Stimulated activated memory B cell treated with anti-CD40 and anti-IgM and Interleukin-4, amounts not matched to agents 10 μg/mL and 1 μg/mL and 100 μg/mL, for 72 hours (primary cell): Measurements from ENCODE around the gene SUN2.

Source experiments
- ATAC-seq: fragments of 150-1000 bp; cut with Tn5 transposase; 2 replicates; pipeline ENCODE4 v1.10.0; 2021
- H3K27ac Mint-ChIP-seq: one replicate; pipeline ENCODE4 v1.8.0; 2022; ENCODE audit warnings: mild to moderate bottlenecking, mixed read lengths
- H3K27me3 Mint-ChIP-seq: one replicate; pipeline ENCODE4 v1.8.0; 2022; ENCODE audit warnings: mixed read lengths
- H3K36me3 Mint-ChIP-seq: one replicate; pipeline ENCODE4 v1.8.0; 2022; ENCODE audit warnings: mixed read lengths
- H3K4me1 Mint-ChIP-seq: one replicate; pipeline ENCODE4 v1.8.0; 2022; ENCODE audit warnings: mixed read lengths
- H3K4me3 Mint-ChIP-seq: one replicate; pipeline ENCODE4 v1.8.0; 2022; ENCODE audit warnings: mild to moderate bottlenecking, moderate library complexity, mixed read lengths
- H3K9me3 Mint-ChIP-seq: one replicate; pipeline ENCODE4 v1.8.0; 2022; ENCODE audit warnings: mixed read lengths

SUN2 gene

GRCh38 chr22:38786631-38787030 is 30.8 kb upstream of the SUN2 start:
- Mint-ChIP-seq H3K36me3 (peaks cover 13% of the 10 kb centered on the region), H3K4me1 (peaks cover 12% of the 10 kb centered on the region), H3K9me3 (no peaks in the 10 kb centered on the region), H3K4me3 (no peak overlapping the region), H3K27ac (no peak overlapping the region), H3K27me3 (no peaks in the 10 kb centered on the region)
- ATAC-seq: no peak

GRCh38 chr22:38784856-38785255 is 29.1 kb upstream of the SUN2 start:
- H3K4me3 Mint-ChIP-seq: no peak overlapping the region
- H3K27ac Mint-ChIP-seq: no peak overlapping the region
- peaks cover 27% of the 10 kb centered on the region for H3K36me3 Mint-ChIP-seq
- no peaks in the 10 kb centered on the region for H3K27me3 Mint-ChIP-seq
- H3K9me3 Mint-ChIP-seq: no peaks in the 10 kb centered on the region
- ATAC-seq: no peak
- H3K4me1 Mint-ChIP-seq: peaks cover 12% of the 10 kb centered on the region

GRCh38 chr22:38784035-38784434 is 28.2 kb upstream of the SUN2 start:
- no peaks in the 10 kb centered on the region for H3K9me3 Mint-ChIP-seq
- H3K27ac Mint-ChIP-seq: no peak overlapping the region
- H3K36me3 Mint-ChIP-seq: peaks cover 35% of the 10 kb centered on the region
- peaks cover 12% of the 10 kb centered on the region for H3K4me1 Mint-ChIP-seq
- H3K4me3 Mint-ChIP-seq: no peak overlapping the region
- no peak for ATAC-seq
- no peaks in the 10 kb centered on the region for H3K27me3 Mint-ChIP-seq

GRCh38 chr22:38783095-38783615 is 27.4 kb upstream of the SUN2 start:
- H3K27ac Mint-ChIP-seq: no peak overlapping the region
- peaks cover 12% of the 10 kb centered on the region for H3K4me1 Mint-ChIP-seq
- H3K27me3 Mint-ChIP-seq: no peaks in the 10 kb centered on the region
- H3K4me3 Mint-ChIP-seq: no peak overlapping the region
- no peaks in the 10 kb centered on the region for H3K9me3 Mint-ChIP-seq
- ATAC-seq: no peak
- peaks cover 41% of the 10 kb centered on the region for H3K36me3 Mint-ChIP-seq

- H3K27ac Mint-ChIP-seq: no peak overlapping the region
- ATAC-seq: no peak
- peaks cover 42% of the 10 kb centered on the region for H3K36me3 Mint-ChIP-seq
- H3K4me1 Mint-ChIP-seq: peaks cover 12% of the 10 kb centered on the region
- no peaks in the 10 kb centered on the region for H3K9me3 Mint-ChIP-seq
- no peak overlapping the region for H3K4me3 Mint-ChIP-seq
- no peaks in the 10 kb centered on the region for H3K27me3 Mint-ChIP-seq
Measured at GRCh38 chr22:38782402-38783094, 26.8 kb upstream of the SUN2 start.

GRCh38 chr22:38781033-38781432 is 25.2 kb upstream of the SUN2 start:
- H3K4me3 Mint-ChIP-seq: no peak overlapping the region
- H3K27ac Mint-ChIP-seq: no peak overlapping the region
- H3K9me3 Mint-ChIP-seq: no peaks in the 10 kb centered on the region
- peaks cover 12% of the 10 kb centered on the region for H3K4me1 Mint-ChIP-seq
- ATAC-seq: no peak
- no peaks in the 10 kb centered on the region for H3K27me3 Mint-ChIP-seq
- peaks cover 46% of the 10 kb centered on the region for H3K36me3 Mint-ChIP-seq

GRCh38 chr22:38777087-38777671 is 21.4 kb upstream of the SUN2 start:
- H3K27me3 Mint-ChIP-seq: no peaks in the 10 kb centered on the region
- peaks cover 44% of the 10 kb centered on the region for H3K36me3 Mint-ChIP-seq
- H3K4me1 Mint-ChIP-seq: no peaks in the 10 kb centered on the region
- ATAC-seq: no peak
- H3K4me3 Mint-ChIP-seq: no peak overlapping the region
- H3K9me3 Mint-ChIP-seq: no peaks in the 10 kb centered on the region
- no peak overlapping the region for H3K27ac Mint-ChIP-seq

GRCh38 chr22:38776086-38776485 is 20.3 kb upstream of the SUN2 start:
- peaks cover 33% of the 10 kb centered on the region for H3K36me3 Mint-ChIP-seq
- H3K27ac Mint-ChIP-seq: no peak overlapping the region
- H3K4me1 Mint-ChIP-seq: no peaks in the 10 kb centered on the region
- H3K27me3 Mint-ChIP-seq: no peaks in the 10 kb centered on the region
- no peaks in the 10 kb centered on the region for H3K9me3 Mint-ChIP-seq
- H3K4me3 Mint-ChIP-seq: no peak overlapping the region
- no peak for ATAC-seq

- peaks cover 33% of the 10 kb centered on the region for H3K36me3 Mint-ChIP-seq
- no peaks in the 10 kb centered on the region for H3K27me3 Mint-ChIP-seq
- H3K9me3 Mint-ChIP-seq: no peaks in the 10 kb centered on the region
- no peak for ATAC-seq
- no peak overlapping the region for H3K4me3 Mint-ChIP-seq
- H3K27ac Mint-ChIP-seq: no peak overlapping the region
- no peaks in the 10 kb centered on the region for H3K4me1 Mint-ChIP-seq
Measured at GRCh38 chr22:38775656-38776055, 19.9 kb upstream of the SUN2 start.

- H3K36me3 Mint-ChIP-seq: peaks cover 22% of the 10 kb centered on the region
- H3K4me1 Mint-ChIP-seq: no peaks in the 10 kb centered on the region
- no peaks in the 10 kb centered on the region for H3K27me3 Mint-ChIP-seq
- H3K9me3 Mint-ChIP-seq: no peaks in the 10 kb centered on the region
- no peak overlapping the region for H3K4me3 Mint-ChIP-seq
- no peak overlapping the region for H3K27ac Mint-ChIP-seq
- ATAC-seq: no peak
Measured at GRCh38 chr22:38774496-38775166, 18.8 kb upstream of the SUN2 start.

- no peak for ATAC-seq
- H3K4me1 Mint-ChIP-seq: peaks cover 7% of the 10 kb centered on the region
- H3K9me3 Mint-ChIP-seq: no peaks in the 10 kb centered on the region
- H3K36me3 Mint-ChIP-seq: peaks cover 12% of the 10 kb centered on the region
- no peaks in the 10 kb centered on the region for H3K27me3 Mint-ChIP-seq
- H3K27ac Mint-ChIP-seq: no peak overlapping the region
- H3K4me3 Mint-ChIP-seq: no peak overlapping the region
Measured at GRCh38 chr22:38773363-38773946, 17.7 kb upstream of the SUN2 start.

- no peak for ATAC-seq
- Mint-ChIP-seq H3K27ac (no peak overlapping the region), H3K4me3 (no peak overlapping the region), H3K4me1 (peaks cover 7% of the 10 kb centered on the region), H3K36me3 (peaks cover 4% of the 10 kb centered on the region), H3K9me3 (no peaks in the 10 kb centered on the region), H3K27me3 (no peaks in the 10 kb centered on the region)
Measured at GRCh38 chr22:38772623-38772873, 16.8 kb upstream of the SUN2 start.

GRCh38 chr22:38770257-38770949 is 14.6 kb upstream of the SUN2 start:
- peaks cover 13% of the 10 kb centered on the region for H3K4me1 Mint-ChIP-seq
- H3K27me3 Mint-ChIP-seq: no peaks in the 10 kb centered on the region
- no peaks in the 10 kb centered on the region for H3K36me3 Mint-ChIP-seq
- peak overlapping the region; percentile 10 for H3K27ac Mint-ChIP-seq
- ATAC-seq: no peak
- H3K4me3 Mint-ChIP-seq: no peak overlapping the region
- no peaks in the 10 kb centered on the region for H3K9me3 Mint-ChIP-seq

GRCh38 chr22:38768036-38768435 is 12.2 kb upstream of the SUN2 start:
- Mint-ChIP-seq H3K4me3 (no peak overlapping the region), H3K4me1 (peaks cover 13% of the 10 kb centered on the region), H3K27ac (no peak overlapping the region), H3K9me3 (no peaks in the 10 kb centered on the region), H3K36me3 (no peaks in the 10 kb centered on the region), H3K27me3 (no peaks in the 10 kb centered on the region)
- ATAC-seq: no peak

- no peak overlapping the region for H3K4me3 Mint-ChIP-seq
- H3K36me3 Mint-ChIP-seq: no peaks in the 10 kb centered on the region
- no peak overlapping the region for H3K27ac Mint-ChIP-seq
- peaks cover 13% of the 10 kb centered on the region for H3K4me1 Mint-ChIP-seq
- no peak for ATAC-seq
- H3K27me3 Mint-ChIP-seq: no peaks in the 10 kb centered on the region
- no peaks in the 10 kb centered on the region for H3K9me3 Mint-ChIP-seq
Measured at GRCh38 chr22:38767313-38767712, 11.5 kb upstream of the SUN2 start.
